ENCODE data around the gene LMF1. TPM values are rescaled to one million over a fixed set of nuclear protein-coding genes. Genes with fewer than 3 reads are reported as not detected.

LMF1 gene
- polyA plus RNA-seq, 3 donors = 5.9 to 14.7 (median 10.6) TPM

GRCh38 chr16:927931-928330, 42.9 kb downstream of the LMF1 start:
- Histone ChIP-seq H3K4me1 (ENCODE audit: control insufficient read depth in 1 of 2, insufficient read depth in 2 of 2, low read length in 2 of 2) (no peaks in the 10 kb centered on the region), H3K4me2 (replicated peaks; ENCODE audit: extremely low read depth, low read length, poor library complexity, severe bottlenecking) (no peak overlapping the region), H3K4me3 (replicated peaks in 1 of 3; ENCODE audit: low read depth in 2 of 3, low read length in 3 of 3) (no peak overlapping the region), H2AFZ (ENCODE audit: insufficient read depth, low read depth, low read length, poor library complexity, severe bottlenecking) (no peak overlapping the region), H3K9me3 (replicated peaks in 1 of 2; ENCODE audit: control insufficient read depth in 1 of 2, insufficient read depth in 1 of 2, low read length in 2 of 2) (peaks cover 32 to 50% of the 10 kb centered on the region in 2 donors), H3K9ac (ENCODE audit: insufficient read depth, low read length, poor library complexity, severe bottlenecking) (no peak overlapping the region), H4K20me1 (ENCODE audit: insufficient read depth, low read length) (no peaks in the 10 kb centered on the region), H3K36me3 (replicated peaks in 1 of 2; ENCODE audit: control insufficient read depth in 1 of 2, insufficient read depth in 2 of 2, low read length in 2 of 2) (peaks cover 0 to 20% of the 10 kb centered on the region in 2 donors), H3K27me3 (ENCODE audit: control insufficient read depth in 2 of 2, insufficient read depth in 2 of 2, low read length in 2 of 2) (no peaks in the 10 kb centered on the region), H3K79me2 (ENCODE audit: insufficient read depth, low read length) (no peaks in the 10 kb centered on the region), H3K27ac (ENCODE audit: low read depth in 1 of 2, low read length in 2 of 2) (no peak overlapping the region)
- H3K4me1 Mint-ChIP-seq = no peaks in the 10 kb centered on the region
- no peak overlapping the region for H3K4me3 Mint-ChIP-seq
- peaks cover 31 to 43% of the 10 kb centered on the region in 2 donors for H3K36me3 Mint-ChIP-seq
- peaks cover 17 to 55% (median 37%) of the 10 kb centered on the region in 7 donors for H3K9me3 Mint-ChIP-seq
- no peak for DNase-seq
- intact Hi-C loops (cut with micrococcal nuclease) = loop anchor here in 1 of 2 donors (10.0 kb wide), 1 partner anchor 103 kb away; no protein-coding TSS in a partner anchor
- 96% methylated on average over 18 of the region's 18 CpGs for WGBS (ENCODE audit: insufficient coverage)
- no peak overlapping the region for H3K27ac Mint-ChIP-seq
- TF ChIP-seq CTCF (IDR thresholded peaks at IDR 0.05) = no peak
- no peaks in the 10 kb centered on the region for H3K27me3 Mint-ChIP-seq (ENCODE audit: low read depth in 3 of 3)

- H3K27ac Mint-ChIP-seq = no peak overlapping the region
- peaks cover 0 to 20% of the 10 kb centered on the region in 2 donors for H3K36me3 ChIP-seq (replicated peaks in 1 of 2; ENCODE audit: control insufficient read depth in 1 of 2, insufficient read depth in 2 of 2, low read length in 2 of 2)
- no peak for DNase-seq
- H3K27me3 ChIP-seq (ENCODE audit: control insufficient read depth in 2 of 2, insufficient read depth in 2 of 2, low read length in 2 of 2) = no peaks in the 10 kb centered on the region
- TF ChIP-seq CTCF (IDR thresholded peaks at IDR 0.05) = no peak
- H3K79me2 ChIP-seq (ENCODE audit: insufficient read depth, low read length) = no peaks in the 10 kb centered on the region
- H3K9me3 ChIP-seq (replicated peaks in 1 of 2; ENCODE audit: control insufficient read depth in 1 of 2, insufficient read depth in 1 of 2, low read length in 2 of 2) = peaks cover 34 to 52% of the 10 kb centered on the region in 2 donors
- no peaks in the 10 kb centered on the region for H3K4me1 ChIP-seq (ENCODE audit: control insufficient read depth in 1 of 2, insufficient read depth in 2 of 2, low read length in 2 of 2)
- H3K4me3 Mint-ChIP-seq = no peak overlapping the region
- intact Hi-C loops (cut with micrococcal nuclease) = loop anchor here in 1 of 2 donors (10.0 kb wide), 1 partner anchor 103 kb away; no protein-coding TSS in a partner anchor
- WGBS (ENCODE audit: insufficient coverage) = 99% methylated on average over 8 of the region's 15 CpGs
- H2AFZ ChIP-seq (ENCODE audit: insufficient read depth, low read depth, low read length, poor library complexity, severe bottlenecking) = no peak overlapping the region
- H3K36me3 Mint-ChIP-seq = peaks cover 29 to 42% of the 10 kb centered on the region in 2 donors
- H3K9ac ChIP-seq (ENCODE audit: insufficient read depth, low read length, poor library complexity, severe bottlenecking) = no peak overlapping the region
- H3K27ac ChIP-seq (ENCODE audit: low read depth in 1 of 2, low read length in 2 of 2) = no peak overlapping the region
- H3K4me1 Mint-ChIP-seq = no peaks in the 10 kb centered on the region
- H3K27me3 Mint-ChIP-seq (ENCODE audit: low read depth in 3 of 3) = peaks cover 0 to 1% (median 0%) of the 10 kb centered on the region in 3 donors
- no peaks in the 10 kb centered on the region for H4K20me1 ChIP-seq (ENCODE audit: insufficient read depth, low read length)
- H3K4me3 ChIP-seq (replicated peaks in 1 of 3; ENCODE audit: low read depth in 2 of 3, low read length in 3 of 3) = no peak overlapping the region
- no peak overlapping the region for H3K4me2 ChIP-seq (replicated peaks; ENCODE audit: extremely low read depth, low read length, poor library complexity, severe bottlenecking)
- H3K9me3 Mint-ChIP-seq = peaks cover 17 to 58% (median 39%) of the 10 kb centered on the region in 7 donors
These were observed 43.4 kb downstream of the LMF1 start for GRCh38 chr16:927406-927805.

Measured in CD14-positive monocyte (primary cell).